Tibial nerve (tissue), 4 donors: ENCODE results near the gene CLDN16. TPM values are rescaled to one million over a fixed set of nuclear protein-coding genes. Genes with fewer than 3 reads are reported as not detected.
A peak's percentile ranks its signal among the peaks of the same experiment; 100 is the strongest.

Source experiments
- DNase-seq, 2 donors: peaks; one replicate each; pipeline ENCODE4 v3.0.0-alpha.2; 2019; ENCODE audit warnings: low spot score in 2 of 2
- H3K27ac ChIP-seq, 4 donors: fragments of 200-600 bp; sonication (generic) in 3 of 4; one replicate each; pipeline ENCODE4 v1.5.1; 2017 to 2019; ENCODE audit warnings: mild to moderate bottlenecking in 1 of 4
- H3K27me3 ChIP-seq, 2 donors: fragments of 200-600 bp; sonication (generic) in 1 of 2; one replicate each; pipeline versions ENCODE4 v1.5.1 to v1.6.0; 2017 to 2019
- H3K36me3 ChIP-seq, 3 donors: fragments of 200-600 bp; sonication (generic); one replicate each; pipeline ENCODE4 v1.5.1; 2018 to 2019
- H3K4me1 ChIP-seq, 4 donors: fragments of 200-600 bp; sonication (generic) in 3 of 4; one replicate each; pipeline ENCODE4 v1.5.1; 2017 to 2019
- H3K4me3 ChIP-seq, 4 donors: fragments of 200-600 bp; sonication (generic) in 3 of 4; one replicate each; pipeline ENCODE4 v1.5.1; 2017 to 2019; ENCODE audit warnings: mild to moderate bottlenecking in 1 of 4, moderate library complexity in 1 of 4
- H3K9me3 ChIP-seq, 4 donors: fragments of 200-600 bp; sonication (generic) in 3 of 4; one replicate each; pipeline ENCODE4 v1.5.1; 2017 to 2019
- EP300 ChIP-seq, 2 donors: sonication (generic); formaldehyde crosslinking; IDR thresholded peaks; one replicate each; pipeline ENCODE4 v1.6.1; 2017; ENCODE audit warnings: antibody characterized with exemption in 2 of 2, mild to moderate bottlenecking in 1 of 2
- POLR2A ChIP-seq, 2 donors: fragments of 450-650 bp; IDR thresholded peaks; one replicate each; pipeline ENCODE4 v1.6.1; 2017; ENCODE audit warnings: antibody characterized with exemption in 2 of 2, mild to moderate bottlenecking in 2 of 2, moderate library complexity in 2 of 2
- WGBS, 2 donors: methylation state at CpG; one replicate each; pipeline ENCODE4 v1.1.5; 2018; 5-methylcytosine and 5-hydroxymethylcytosine counted together
- total RNA-seq, 4 donors: library from RNA; depleted of rRNA; stranded (reverse); fragments of >200 nt; gene quantifications; one replicate each; pipeline ENCODE4 v1.1.0, GENCODE V29; 2016
- TF ChIP-seq, protein P1 (sequence below), 5 experiments: fragments of 200-600 bp in 3 of 5; fragments of 450-650 bp in 2 of 5; sonication (generic) in 3 of 5; IDR thresholded peaks; one replicate each; pipeline ENCODE4 v1.5.1; 2016 to 2019; ENCODE audit warnings: antibody characterized with exemption in 5 of 5, mild to moderate bottlenecking in 3 of 5, moderate library complexity in 2 of 5

Gene CLDN16
- total RNA-seq, 4 donors from 2014 or later: 0.44 TPM; not detected in 3

DNA sequence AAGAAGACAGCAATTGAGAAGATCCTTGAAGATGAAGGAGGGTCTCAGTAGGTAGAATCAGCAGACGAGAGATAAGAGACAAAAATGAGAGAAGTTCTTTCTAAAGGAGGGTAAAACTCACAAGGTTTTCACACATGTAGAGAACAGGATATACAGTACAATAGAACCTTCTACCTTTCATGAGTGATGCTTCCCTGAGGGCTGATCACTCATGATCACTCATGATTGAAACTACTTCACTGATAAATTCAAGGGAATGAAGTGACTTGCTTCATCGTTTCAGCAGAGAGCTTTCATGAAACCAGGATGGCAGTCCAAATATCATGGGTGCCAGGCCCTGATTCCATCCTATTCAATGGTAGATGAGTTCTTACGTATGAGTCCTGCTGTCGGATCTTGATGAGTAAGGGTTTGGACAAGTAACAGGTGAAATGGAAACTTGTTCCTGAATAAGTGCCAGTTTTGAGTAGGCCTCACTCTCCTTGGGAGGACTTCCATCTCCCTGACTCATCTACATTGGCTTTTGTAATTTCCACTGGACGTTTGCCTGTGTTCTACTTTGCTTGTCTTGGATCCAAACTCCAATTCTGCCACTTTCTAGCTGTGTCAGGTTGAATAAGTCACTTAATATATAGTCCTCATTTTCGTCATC lies 9.6 kb upstream of the CLDN16 start:
- Histone ChIP-seq H3K27ac (no peak overlapping the region), H3K36me3 (no peaks in the 10 kb centered on the region), H3K4me3 (no peak overlapping the region), H3K27me3 (no peaks in the 10 kb centered on the region), H3K4me1 (no peaks in the 10 kb centered on the region), H3K9me3 (no peaks in the 10 kb centered on the region)
- 73 to 77% methylated on average over 6 of the region's 6 CpGs for WGBS, 2 donors
- peak in 1 of 2 donors; percentile 62 for DNase-seq
- peak in 1 of 2 donors; percentile 68 for TF ChIP-seq EP300 (IDR thresholded peaks at IDR 0.05)
- TF ChIP-seq, protein P1, sequence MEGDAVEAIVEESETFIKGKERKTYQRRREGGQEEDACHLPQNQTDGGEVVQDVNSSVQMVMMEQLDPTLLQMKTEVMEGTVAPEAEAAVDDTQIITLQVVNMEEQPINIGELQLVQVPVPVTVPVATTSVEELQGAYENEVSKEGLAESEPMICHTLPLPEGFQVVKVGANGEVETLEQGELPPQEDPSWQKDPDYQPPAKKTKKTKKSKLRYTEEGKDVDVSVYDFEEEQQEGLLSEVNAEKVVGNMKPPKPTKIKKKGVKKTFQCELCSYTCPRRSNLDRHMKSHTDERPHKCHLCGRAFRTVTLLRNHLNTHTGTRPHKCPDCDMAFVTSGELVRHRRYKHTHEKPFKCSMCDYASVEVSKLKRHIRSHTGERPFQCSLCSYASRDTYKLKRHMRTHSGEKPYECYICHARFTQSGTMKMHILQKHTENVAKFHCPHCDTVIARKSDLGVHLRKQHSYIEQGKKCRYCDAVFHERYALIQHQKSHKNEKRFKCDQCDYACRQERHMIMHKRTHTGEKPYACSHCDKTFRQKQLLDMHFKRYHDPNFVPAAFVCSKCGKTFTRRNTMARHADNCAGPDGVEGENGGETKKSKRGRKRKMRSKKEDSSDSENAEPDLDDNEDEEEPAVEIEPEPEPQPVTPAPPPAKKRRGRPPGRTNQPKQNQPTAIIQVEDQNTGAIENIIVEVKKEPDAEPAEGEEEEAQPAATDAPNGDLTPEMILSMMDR (IDR thresholded peaks at IDR 0.05): no peak

DNA sequence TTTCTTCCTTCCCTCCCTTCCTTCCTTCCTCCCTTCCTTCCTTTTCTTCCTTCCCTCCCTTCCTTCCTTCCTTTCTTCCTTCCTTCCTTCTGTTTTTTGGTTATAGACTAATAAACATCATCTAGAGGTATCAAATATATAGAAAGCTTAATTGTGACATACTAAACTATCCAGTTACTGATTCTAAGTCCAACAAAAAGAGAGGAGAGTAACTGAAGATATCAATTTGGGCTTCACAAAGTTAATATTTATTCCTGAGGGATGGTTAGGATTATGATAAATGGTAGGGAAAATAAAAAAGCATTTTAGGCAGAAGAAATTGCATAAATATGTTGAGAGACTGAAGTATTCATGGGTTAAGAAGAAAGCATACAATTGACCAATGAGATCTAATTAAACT lies 7.8 kb upstream of the CLDN16 start:
- no peak overlapping the region for H3K4me3 ChIP-seq

GRCh38 chr3:190381441-190381840 lies 6.5 kb upstream of the CLDN16 start:
- Histone ChIP-seq H3K9me3 (no peaks in the 10 kb centered on the region), H3K36me3 (no peaks in the 10 kb centered on the region), H3K4me3 (no peak overlapping the region), H3K27me3 (no peaks in the 10 kb centered on the region), H3K4me1 (peaks cover 0 to 6% (median 0%) of the 10 kb centered on the region in 4 donors), H3K27ac (no peak overlapping the region)
- no peak for DNase-seq
- TF ChIP-seq EP300 (IDR thresholded peaks at IDR 0.05): no peak
- TF ChIP-seq POLR2A (IDR thresholded peaks at IDR 0.05): no peak
- TF ChIP-seq, protein P1 (IDR thresholded peaks at IDR 0.05): no peak

More for the DNA sequence above, 7.8 kb upstream of the CLDN16 start:
- DNase-seq: no peak
- H3K27me3 ChIP-seq: no peaks in the 10 kb centered on the region
- H3K9me3 ChIP-seq: no peaks in the 10 kb centered on the region
- no peaks in the 10 kb centered on the region for H3K4me1 ChIP-seq
- TF ChIP-seq POLR2A (IDR thresholded peaks at IDR 0.05): no peak
- no peak for TF ChIP-seq EP300 (IDR thresholded peaks at IDR 0.05)
- TF ChIP-seq, protein P1 (IDR thresholded peaks at IDR 0.05): no peak
- H3K27ac ChIP-seq: no peak overlapping the region
- no peaks in the 10 kb centered on the region for H3K36me3 ChIP-seq

DNA sequence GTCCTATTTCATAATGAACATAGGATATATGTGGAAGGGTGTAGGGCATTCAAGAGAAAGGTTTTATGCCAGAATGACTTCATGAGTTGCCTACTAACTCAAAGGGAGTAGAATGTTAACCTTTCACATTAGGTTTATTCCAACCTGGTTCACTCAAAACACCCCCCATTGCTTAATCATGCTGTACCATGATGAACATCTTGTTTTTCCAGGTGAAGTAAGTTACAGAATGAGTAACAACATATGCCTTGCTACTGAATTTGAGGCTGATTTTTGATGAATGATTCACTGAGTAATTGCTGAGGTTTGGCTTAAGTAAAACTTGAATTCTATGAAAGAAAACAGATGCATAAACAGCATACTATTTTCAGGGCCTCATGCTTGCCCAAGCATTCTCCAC lies 5.9 kb upstream of the CLDN16 start:
- no peak overlapping the region for H3K27ac ChIP-seq
- no peaks in the 10 kb centered on the region for H3K36me3 ChIP-seq
- no peaks in the 10 kb centered on the region for H3K27me3 ChIP-seq
- no peak for DNase-seq
- TF ChIP-seq EP300 (IDR thresholded peaks at IDR 0.05): no peak
- TF ChIP-seq POLR2A (IDR thresholded peaks at IDR 0.05): no peak
- TF ChIP-seq, protein P1 (IDR thresholded peaks at IDR 0.05): no peak
- peaks cover 0 to 11% (median 0%) of the 10 kb centered on the region in 4 donors for H3K4me1 ChIP-seq
- no peak overlapping the region for H3K4me3 ChIP-seq
- no peaks in the 10 kb centered on the region for H3K9me3 ChIP-seq

DNA sequence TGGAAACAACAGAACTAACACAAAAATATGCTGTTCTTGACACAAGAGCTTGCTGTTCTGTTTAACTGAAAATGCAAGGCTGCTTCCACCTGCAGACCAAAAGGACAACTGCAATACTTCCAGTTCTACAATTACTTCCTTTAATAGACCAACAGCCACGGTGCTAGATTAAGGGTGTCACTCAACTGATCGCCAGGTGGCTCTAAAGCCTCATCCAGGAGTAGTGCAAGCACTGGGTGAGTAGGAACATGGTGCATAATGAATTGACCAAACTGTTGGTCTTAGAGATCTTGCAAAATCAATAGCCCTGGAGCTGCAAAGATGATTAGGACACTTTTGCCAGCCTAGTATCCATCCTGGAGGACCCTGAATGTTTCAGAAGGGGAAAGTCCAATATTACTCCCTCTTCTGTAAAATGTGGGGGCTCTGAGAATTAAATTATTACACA lies 3.6 kb upstream of the CLDN16 start:
- WGBS, 2 donors: 34 to 52% methylated on average over 2 of the region's 2 CpGs
- Histone ChIP-seq H3K27me3 (no peaks in the 10 kb centered on the region), H3K4me3 (no peak overlapping the region), H3K36me3 (no peaks in the 10 kb centered on the region), H3K4me1 (peaks cover 0 to 11% (median 0%) of the 10 kb centered on the region in 4 donors), H3K27ac (no peak overlapping the region), H3K9me3 (no peaks in the 10 kb centered on the region)
- TF ChIP-seq, protein P1 (IDR thresholded peaks at IDR 0.05): peak; percentile 18 to 60 (median 30)
- TF ChIP-seq EP300 (IDR thresholded peaks at IDR 0.05): peak in 1 of 2 donors; percentile 8
- TF ChIP-seq POLR2A (IDR thresholded peaks at IDR 0.05): no peak
- DNase-seq: peak in 1 of 2 donors; percentile 10
